Neuronal stem cell (in vitro differentiated cells): ENCODE data around the gene RUFY4.

Source experiments
- DNase-seq: peaks from one replicate; pipeline ENCODE4 v3.0.0-alpha.2; 2013; ENCODE audit warnings: low spot score
- H2AFZ ChIP-seq: one replicate; pipeline ENCODE4 v1.6.1; 2013; ENCODE audit warnings: mild to moderate bottlenecking, low read length, inconsistent platforms
- H2AK5ac ChIP-seq: 2 replicates; pipeline ENCODE4 v1.6.1; 2013; ENCODE audit warnings: low read depth, mild to moderate bottlenecking, inconsistent platforms, low read length, moderate library complexity, mixed read lengths
- H2BK120ac ChIP-seq: 2 replicates; pipeline ENCODE4 v1.6.1; 2013; ENCODE audit warnings: low read depth, mild to moderate bottlenecking, inconsistent platforms, low read length, moderate library complexity, mixed read lengths
- H2BK12ac ChIP-seq: one replicate; pipeline ENCODE4 v1.6.1; 2013; ENCODE audit warnings: low read length, inconsistent platforms
- H2BK15ac ChIP-seq: 2 replicates; pipeline ENCODE4 v1.6.1; 2013; ENCODE audit warnings: mild to moderate bottlenecking, low read length, inconsistent platforms, mixed read lengths
- H2BK5ac ChIP-seq: one replicate; pipeline ENCODE4 v1.6.1; 2013; ENCODE audit warnings: inconsistent platforms, mild to moderate bottlenecking, low read length, moderate library complexity
- H3K14ac ChIP-seq: one replicate; pipeline ENCODE4 v1.6.1; 2013; ENCODE audit warnings: low read length, inconsistent platforms
- H3K18ac ChIP-seq: 2 replicates; pipeline ENCODE4 v1.6.1; 2013; ENCODE audit warnings: low read length, inconsistent platforms
- H3K23ac ChIP-seq: 2 replicates; pipeline ENCODE4 v1.6.1; 2013; ENCODE audit warnings: low read depth, mild to moderate bottlenecking, mixed read lengths, low read length, inconsistent platforms; ENCODE audit not compliant: poor library complexity
- H3K27ac ChIP-seq: replicated peaks from 3 replicates; pipeline ENCODE4 v1.5.1; 2013; ENCODE audit warnings: low read length, inconsistent platforms
- H3K27me3 ChIP-seq, 3 experiments: 2 replicates each; pipeline ENCODE4 v1.6.1; 2013; ENCODE audit warnings: low read length in 3 of 3, mild to moderate bottlenecking in 2 of 3, inconsistent platforms in 1 of 3, low read depth in 1 of 3, mixed read lengths in 1 of 3, moderate library complexity in 1 of 3; ENCODE audit not compliant: control insufficient read depth in 3 of 3, insufficient read depth in 3 of 3
- H3K36me3 ChIP-seq, 2 donors: replicated peaks in 1 of 2; 2 replicates each; pipeline ENCODE4 v1.6.1; 2013; ENCODE audit warnings: low read length in 2 of 2; ENCODE audit not compliant: control insufficient read depth in 2 of 2, insufficient read depth in 2 of 2
- H3K4ac ChIP-seq: 2 replicates; pipeline ENCODE4 v1.6.1; 2013; ENCODE audit warnings: inconsistent platforms, mild to moderate bottlenecking, low read length, moderate library complexity
- H3K4me1 ChIP-seq, 2 donors: 1 replicate in 1 of 2; 2 replicates in 1 of 2; pipeline ENCODE4 v1.6.1; 2013; ENCODE audit warnings: low read length in 2 of 2, low read depth in 1 of 2; ENCODE audit not compliant: control insufficient read depth in 2 of 2, insufficient read depth in 1 of 2
- H3K4me2 ChIP-seq: one replicate; pipeline ENCODE4 v1.6.1; 2013; ENCODE audit warnings: mild to moderate bottlenecking, low read length, inconsistent platforms; ENCODE audit not compliant: insufficient read depth, poor library complexity, severe bottlenecking
- H3K4me3 ChIP-seq, 2 donors: 2 replicates each; pipeline ENCODE4 v1.5.1; 2013; ENCODE audit warnings: low read length in 2 of 2, mild to moderate bottlenecking in 2 of 2, inconsistent platforms in 1 of 2, moderate library complexity in 1 of 2
- H3K79me1 ChIP-seq: one replicate; pipeline ENCODE4 v1.6.1; 2013; ENCODE audit warnings: low read depth, mild to moderate bottlenecking, inconsistent platforms, low read length, moderate library complexity
- H3K9ac ChIP-seq: one replicate; pipeline ENCODE4 v1.6.1; 2013; ENCODE audit warnings: mild to moderate bottlenecking, low read depth, low read length, inconsistent platforms; ENCODE audit not compliant: poor library complexity
- H3K9me3 ChIP-seq, 2 donors: replicated peaks in 1 of 2; 2 replicates each; pipeline versions ENCODE3 to v1.6.1; 2013; ENCODE audit warnings: low read length in 2 of 2, mild to moderate bottlenecking in 2 of 2, inconsistent platforms in 1 of 2, low read depth in 1 of 2, mixed read lengths in 1 of 2, moderate library complexity in 1 of 2; ENCODE audit not compliant: control insufficient read depth in 2 of 2, insufficient read depth in 1 of 2
- H4K8ac ChIP-seq: one replicate; pipeline ENCODE4 v1.6.1; 2013; ENCODE audit warnings: low read depth, mild to moderate bottlenecking, inconsistent platforms, low read length, moderate library complexity
- H4K91ac ChIP-seq: one replicate; pipeline ENCODE4 v1.6.1; 2013; ENCODE audit warnings: low read length, low read depth, mild to moderate bottlenecking, inconsistent platforms; ENCODE audit not compliant: poor library complexity
- WGBS, 2 donors: extraction: QIAGEN DNeasy Blood & Tissue Kit; methylation state at CpG; one replicate each; pipeline ENCODE4 v1.1.7; 2013; ENCODE audit warnings: missing lambda C conversion rate in 2 of 2, mixed read lengths in 1 of 2; ENCODE audit not compliant: insufficient read length in 2 of 2, insufficient replicate concordance in 1 of 2; ENCODE audit errors: extremely low coverage in 2 of 2; 5-methylcytosine and 5-hydroxymethylcytosine counted together

RUFY4 gene

GRCh38 chr2:218031771-218032257 is 37.2 kb upstream of the RUFY4 start:
- Histone ChIP-seq H3K4ac (peak overlapping the region; percentile 58), H3K79me1 (peaks cover 2% of the 10 kb centered on the region), H3K27me3 (peaks cover 6 to 47% (median 23%) of the 10 kb centered on the region in 3 experiments), H3K9me3 (no peaks in the 10 kb centered on the region), H3K36me3 (no peaks in the 10 kb centered on the region), H3K18ac (peak overlapping the region; percentile 62), H3K4me2 (no peak overlapping the region), H4K91ac (no peak overlapping the region), H2BK15ac (peak overlapping the region; percentile 25), H2AK5ac (peak overlapping the region; percentile 41), H3K9ac (no peak overlapping the region), H2BK5ac (peak overlapping the region; percentile 66), H2BK12ac (peak overlapping the region; percentile 44), H4K8ac (no peak overlapping the region), H3K4me3 (no peak overlapping the region), H3K4me1 (peaks cover 0 to 4% of the 10 kb centered on the region in 2 donors), H2AFZ (no peak overlapping the region), H3K23ac (no peak overlapping the region), H3K14ac (no peak overlapping the region), H3K27ac (no peak overlapping the region), H2BK120ac (no peak overlapping the region)
- WGBS, 2 donors = no CpG with 5 or more reads among the region's 7 CpGs
- DNase-seq = no peak

GRCh38 chr2:218032336-218033171 is 36.5 kb upstream of the RUFY4 start:
- Histone ChIP-seq H3K36me3 (no peaks in the 10 kb centered on the region), H3K27me3 (peaks cover 6 to 47% (median 23%) of the 10 kb centered on the region in 3 experiments), H2BK12ac (peak overlapping the region; percentile 44), H3K27ac (no peak overlapping the region), H2BK5ac (peak overlapping the region; percentile 66), H3K9me3 (no peaks in the 10 kb centered on the region), H3K4ac (no peak overlapping the region), H3K9ac (no peak overlapping the region), H3K23ac (no peak overlapping the region), H3K4me2 (no peak overlapping the region), H3K14ac (peak overlapping the region; percentile 78), H3K4me3 (no peak overlapping the region), H3K79me1 (peaks cover 2% of the 10 kb centered on the region), H4K8ac (no peak overlapping the region), H3K18ac (peak overlapping the region; percentile 62), H2AFZ (no peak overlapping the region), H4K91ac (no peak overlapping the region), H2BK15ac (peak overlapping the region; percentile 25), H3K4me1 (peaks cover 0 to 4% of the 10 kb centered on the region in 2 donors), H2BK120ac (no peak overlapping the region), H2AK5ac (peak overlapping the region; percentile 85)
- DNase-seq = no peak
- no CpG with 5 or more reads among the region's 12 CpGs for WGBS, 2 donors

- Histone ChIP-seq H4K91ac (no peak overlapping the region), H3K4me3 (no peak overlapping the region), H3K18ac (peak overlapping the region; percentile 49), H3K36me3 (no peaks in the 10 kb centered on the region), H3K4me2 (no peak overlapping the region), H3K27me3 (peaks cover 6 to 44% (median 23%) of the 10 kb centered on the region in 3 experiments), H2BK5ac (no peak overlapping the region), H3K4me1 (peaks cover 0 to 4% of the 10 kb centered on the region in 2 donors), H2BK12ac (peak overlapping the region; percentile 23), H3K4ac (no peak overlapping the region), H2BK15ac (peak overlapping the region; percentile 50), H3K14ac (no peak overlapping the region), H3K27ac (no peak overlapping the region), H2BK120ac (no peak overlapping the region), H2AK5ac (peak overlapping the region; percentile 85), H4K8ac (no peak overlapping the region), H3K9me3 (no peaks in the 10 kb centered on the region), H2AFZ (no peak overlapping the region), H3K23ac (no peak overlapping the region), H3K79me1 (peaks cover 2% of the 10 kb centered on the region), H3K9ac (no peak overlapping the region)
- no CpG with 5 or more reads among the region's 1 CpG for WGBS, 2 donors
- DNase-seq = no peak
Observed at GRCh38 chr2:218033208-218033589, 35.9 kb upstream of the RUFY4 start.
